Chondrocyte (in vitro differentiated cells): ENCODE data around the gene SPRING1. TPM values are rescaled to one million over a fixed set of nuclear protein-coding genes. Genes with fewer than 3 reads are reported as not detected.

Experiments used
- DNase-seq: peaks from one replicate; pipeline ENCODE4 v3.0.0; 2021; ENCODE audit warnings: mixed read lengths, low spot score
- H3K27ac Mint-ChIP-seq: one replicate; pipeline ENCODE4 v1.8.0; 2021; ENCODE audit warnings: mild to moderate bottlenecking, moderate library complexity, mixed read lengths; ENCODE audit not compliant: unreplicated experiment
- H3K27me3 Mint-ChIP-seq: 2 replicates; pipeline ENCODE4 v1.8.0; 2021; ENCODE audit warnings: low read depth, mixed read lengths
- H3K36me3 Mint-ChIP-seq: 2 replicates; pipeline ENCODE4 v1.8.0; 2021; ENCODE audit warnings: low read depth, mixed read lengths
- H3K4me1 Mint-ChIP-seq: 2 replicates; pipeline ENCODE4 v1.8.0; 2021; ENCODE audit warnings: low read depth, mild to moderate bottlenecking, mixed read lengths
- H3K4me3 Mint-ChIP-seq: one replicate; pipeline ENCODE4 v1.8.0; 2021; ENCODE audit warnings: mild to moderate bottlenecking, moderate library complexity, mixed read lengths; ENCODE audit not compliant: unreplicated experiment
- H3K9me3 Mint-ChIP-seq: 2 replicates; pipeline ENCODE4 v1.8.0; 2021; ENCODE audit warnings: low read depth, mixed read lengths
- long read RNA-seq: library from polyadenylated mRNA; stranded (forward); transcript quantifications from one replicate; pipeline ENCODE4 v2.0.0, GENCODE V29; 2021
- total RNA-seq: library from RNA; stranded (reverse); gene quantifications from 3 replicates; pipeline ENCODE4 v1.2.1, GENCODE V29; 2021
- TF ChIP-seq, protein P1 (sequence below): fragments of 200-600 bp; sonication (generic); IDR thresholded peaks from 2 replicates; pipeline ENCODE4 v1.5.0; 2021; ENCODE audit warnings: antibody characterized with exemption, mild to moderate bottlenecking, moderate library complexity

Gene SPRING1
- 31.4 to 37.3 TPM (median 35.5 TPM) in 3 replicates for total RNA-seq
- long read RNA-seq, full-length matches to known transcripts, result 42 of 49 reads
- long read RNA-seq, partial matches to known transcripts, result 2 of 49 reads
- long read RNA-seq, other reads (novel, unspliced or antisense), result 5 of 49 reads

DNA sequence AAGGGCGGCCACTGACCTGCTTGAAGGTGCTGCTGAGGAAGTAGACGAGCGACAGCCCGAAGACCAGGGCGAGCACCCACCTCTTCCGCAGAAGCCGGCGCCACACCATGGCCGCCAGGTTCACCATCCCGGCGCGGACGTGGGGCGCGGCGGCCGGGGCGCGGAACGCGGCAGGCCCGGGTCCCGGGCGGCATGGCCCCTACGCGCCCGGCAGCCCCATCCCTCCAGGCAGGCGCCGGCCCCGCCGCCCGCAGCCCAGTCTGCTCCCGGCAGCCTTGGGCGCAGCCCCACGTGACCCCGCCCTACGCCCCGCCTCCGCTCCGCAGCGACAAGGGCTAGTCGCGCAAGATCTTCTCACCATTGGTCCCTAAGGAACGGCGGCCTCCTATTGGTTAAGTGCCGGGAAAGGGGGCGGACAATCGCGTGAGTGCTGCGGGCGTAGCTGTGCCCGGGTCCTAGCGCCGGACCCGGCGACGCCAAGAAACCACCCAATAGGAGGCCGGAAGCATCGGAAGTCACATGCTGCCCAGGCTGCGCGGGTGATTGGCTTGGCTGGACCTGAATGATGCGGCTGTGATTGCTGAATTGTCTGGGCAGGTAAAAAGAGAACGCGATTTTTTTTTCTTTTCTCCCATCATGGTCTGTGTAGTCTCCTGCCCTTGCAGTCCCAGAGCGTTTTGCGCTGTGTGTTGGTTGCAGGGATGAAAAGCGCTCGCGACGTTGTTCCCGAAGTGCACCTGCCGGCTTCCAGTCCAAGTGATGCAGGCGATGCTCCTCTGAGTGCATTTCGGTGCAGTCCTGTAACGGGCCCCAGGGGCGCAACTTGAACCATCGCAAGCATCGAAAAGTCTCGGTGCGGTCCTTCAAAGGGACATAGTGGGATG is at the start of gene SPRING1, which contains the start of gene RNFT2:
TSS of gene SPRING1 (minus strand) at position 296 of the 884 bp plus-strand sequence. CDS start at position 127, 169 bp downstream.
TSS of gene RNFT2 (plus strand) at position 542 of the 884 bp plus-strand sequence. CDS start 2,183 bp downstream, outside the sequence.
- peaks cover 9% of the 10 kb centered on the region for H3K36me3 Mint-ChIP-seq
- H3K4me1 Mint-ChIP-seq, result peaks cover 25% of the 10 kb centered on the region
- DNase-seq, result peak; percentile 99
- TF ChIP-seq, protein P1, sequence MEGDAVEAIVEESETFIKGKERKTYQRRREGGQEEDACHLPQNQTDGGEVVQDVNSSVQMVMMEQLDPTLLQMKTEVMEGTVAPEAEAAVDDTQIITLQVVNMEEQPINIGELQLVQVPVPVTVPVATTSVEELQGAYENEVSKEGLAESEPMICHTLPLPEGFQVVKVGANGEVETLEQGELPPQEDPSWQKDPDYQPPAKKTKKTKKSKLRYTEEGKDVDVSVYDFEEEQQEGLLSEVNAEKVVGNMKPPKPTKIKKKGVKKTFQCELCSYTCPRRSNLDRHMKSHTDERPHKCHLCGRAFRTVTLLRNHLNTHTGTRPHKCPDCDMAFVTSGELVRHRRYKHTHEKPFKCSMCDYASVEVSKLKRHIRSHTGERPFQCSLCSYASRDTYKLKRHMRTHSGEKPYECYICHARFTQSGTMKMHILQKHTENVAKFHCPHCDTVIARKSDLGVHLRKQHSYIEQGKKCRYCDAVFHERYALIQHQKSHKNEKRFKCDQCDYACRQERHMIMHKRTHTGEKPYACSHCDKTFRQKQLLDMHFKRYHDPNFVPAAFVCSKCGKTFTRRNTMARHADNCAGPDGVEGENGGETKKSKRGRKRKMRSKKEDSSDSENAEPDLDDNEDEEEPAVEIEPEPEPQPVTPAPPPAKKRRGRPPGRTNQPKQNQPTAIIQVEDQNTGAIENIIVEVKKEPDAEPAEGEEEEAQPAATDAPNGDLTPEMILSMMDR, result no peak
- H3K27me3 Mint-ChIP-seq, result no peaks in the 10 kb centered on the region
- no peaks in the 10 kb centered on the region for H3K9me3 Mint-ChIP-seq
- H3K27ac Mint-ChIP-seq, result peak within 1 kb of the TSS; percentile 80
- H3K4me3 Mint-ChIP-seq, result peak within 1 kb of the TSS; percentile 88

DNA sequence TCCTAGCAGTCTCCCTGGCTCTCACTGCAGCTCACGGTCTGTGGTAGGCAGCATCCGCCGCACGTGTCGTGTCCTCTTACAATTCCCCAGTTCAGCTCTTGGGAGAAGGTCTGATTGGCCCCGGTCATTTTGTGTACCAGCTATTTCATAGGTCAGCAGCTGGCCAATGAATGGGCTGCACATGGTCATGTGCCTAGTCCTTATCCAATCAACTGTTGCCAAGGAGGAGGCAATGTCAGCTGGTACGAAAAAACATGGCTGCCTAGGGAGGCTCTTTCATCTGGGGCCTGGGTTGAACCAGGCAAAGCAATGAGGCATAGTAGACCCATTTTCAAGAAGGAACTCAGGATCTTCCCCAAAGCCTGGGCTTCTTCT is 46.4 kb upstream of the SPRING1 start:
- H3K4me1 Mint-ChIP-seq, result no peaks in the 10 kb centered on the region
- no peaks in the 10 kb centered on the region for H3K9me3 Mint-ChIP-seq
- no peaks in the 10 kb centered on the region for H3K36me3 Mint-ChIP-seq
- TF ChIP-seq, protein P1, result no peak
- H3K27me3 Mint-ChIP-seq, result no peaks in the 10 kb centered on the region
- DNase-seq, result no peak
- H3K4me3 Mint-ChIP-seq, result no peak overlapping the region
- no peak overlapping the region for H3K27ac Mint-ChIP-seq

GRCh38 chr12:116783525-116784237 is 45.8 kb upstream of the SPRING1 start:
- no peaks in the 10 kb centered on the region for H3K4me1 Mint-ChIP-seq

DNA sequence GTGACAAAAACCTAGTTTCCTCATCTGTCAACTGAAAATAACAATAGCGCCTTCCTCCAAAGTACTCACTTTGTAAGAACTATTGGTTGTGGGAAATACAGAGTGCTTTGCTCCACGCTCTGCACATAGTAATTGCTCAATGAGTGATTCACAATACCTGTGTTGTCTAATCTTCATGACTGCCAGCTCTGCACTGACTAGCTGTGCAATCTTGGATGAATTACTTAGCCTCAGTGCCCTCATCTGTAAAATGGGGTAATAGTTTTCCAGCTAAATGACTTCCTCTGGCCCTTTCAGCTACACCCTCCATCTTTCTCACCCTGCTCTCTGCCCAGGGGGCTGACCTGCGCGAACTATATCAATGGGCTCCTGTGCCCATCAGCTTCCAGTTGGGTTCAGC is 43.1 kb upstream of the SPRING1 start:
- TF ChIP-seq, protein P1, result no peak
- Mint-ChIP-seq H3K27ac (no peak overlapping the region), H3K4me3 (no peak overlapping the region), H3K27me3 (no peaks in the 10 kb centered on the region), H3K9me3 (no peaks in the 10 kb centered on the region), H3K4me1 (no peaks in the 10 kb centered on the region), H3K36me3 (no peaks in the 10 kb centered on the region)
- DNase-seq, result no peak

More at GRCh38 chr12:116783525-116784237, 45.8 kb upstream of the SPRING1 start:
- Mint-ChIP-seq H3K4me3 (no peak overlapping the region), H3K36me3 (no peaks in the 10 kb centered on the region), H3K27ac (no peak overlapping the region), H3K27me3 (no peaks in the 10 kb centered on the region), H3K9me3 (no peaks in the 10 kb centered on the region)
- DNase-seq, result no peak
- TF ChIP-seq, protein P1, result no peak

DNA sequence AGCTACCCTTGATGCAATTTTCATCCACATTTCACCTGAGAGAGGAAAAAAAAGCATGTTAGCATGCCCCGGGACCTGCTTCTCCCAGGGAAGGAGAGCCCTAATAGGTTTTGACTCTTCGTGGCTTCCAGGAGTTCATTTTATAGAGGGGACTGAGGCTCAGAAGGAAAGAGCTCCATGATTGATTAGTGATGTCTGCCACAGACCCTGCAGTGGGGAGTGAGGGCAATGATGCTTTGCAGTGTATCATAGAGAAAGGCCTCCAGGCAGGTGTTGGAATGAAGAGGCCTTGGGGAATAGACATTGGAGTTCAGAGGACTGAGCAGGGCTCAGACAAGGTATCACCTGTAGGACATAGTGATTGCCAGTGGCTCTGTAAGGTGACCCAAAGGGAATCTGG is 41.7 kb upstream of the SPRING1 start:
- TF ChIP-seq, protein P1, result no peak
- no peak overlapping the region for H3K27ac Mint-ChIP-seq
- no peak for DNase-seq
- no peaks in the 10 kb centered on the region for H3K27me3 Mint-ChIP-seq
- no peaks in the 10 kb centered on the region for H3K36me3 Mint-ChIP-seq
- H3K4me3 Mint-ChIP-seq, result no peak overlapping the region
- H3K4me1 Mint-ChIP-seq, result no peaks in the 10 kb centered on the region
- H3K9me3 Mint-ChIP-seq, result no peaks in the 10 kb centered on the region
